HCT116 (cell line): ENCODE results near the gene SLC24A1. TPM values are rescaled to one million over a fixed set of nuclear protein-coding genes. Genes with fewer than 3 reads are reported as not detected.

Experiments
- ATAC-seq: fragments of 200-7000 bp; cut with Tn5 transposase; 2 replicates; pipeline ENCODE4 v1.9.1; 2020; ENCODE audit warnings: mild to moderate bottlenecking, moderate library complexity
- BruUV-seq: library from RNA; stranded (reverse); fragments of 400-500 nt; replicated peaks from 2 replicates; lab custom pipeline; 2021; lab: Mats Ljungman, UMichigan
- CTCF ChIA-PET: fragments of 300-600 bp; sonication (Branson Sonifier 250); formaldehyde crosslinking; loops from one replicate; lab custom pipeline; 2021; ENCODE audit warnings: antibody characterized with exemption; lab: Charles Lee
- POLR2A ChIA-PET: fragments of 300-600, 350-600 bp; sonication (Branson Sonifier 250); formaldehyde crosslinking; loops from one replicate; lab custom pipeline; 2021; ENCODE audit warnings: antibody characterized with exemption; lab: Charles Lee
- RAD21 ChIA-PET, 2 experiments: fragments of 300-600 bp; sonication (Branson Sonifier 250); formaldehyde crosslinking; loops; one replicate each; lab custom pipeline; 2023; ENCODE audit warnings: low total read pairs in 2 of 2; ENCODE audit not compliant: uncharacterized antibody in 2 of 2, unreplicated experiment in 2 of 2, low non-redundant PET in 1 of 2; lab: Charles Lee
- DNase-seq: peaks from one replicate; pipeline ENCODE4 v3.0.0-alpha.2; 2010; ENCODE audit warnings: low read depth, low spot score
- H2AFZ ChIP-seq: fragments of 200-600 bp; shearing (Covaris generic), sonication (generic); 2 replicates; pipeline ENCODE4 v1.6.1; 2017; ENCODE audit warnings: low read depth, mixed run types, mixed read lengths, antibody characterized with exemption, low read length; ENCODE audit not compliant: poor library complexity, severe bottlenecking
- H3K27ac ChIP-seq: 2 replicates; pipeline ENCODE4 v1.5.1; 2012; ENCODE audit warnings: low read depth, low read length
- H3K27me3 ChIP-seq: fragments of 200-600 bp; sonication (generic); 2 replicates; pipeline ENCODE4 v1.6.1; 2016; ENCODE audit warnings: mixed run types, low read length, mixed read lengths; ENCODE audit not compliant: insufficient read depth
- H3K36me3 ChIP-seq, 2 experiments: fragments of 200-500 bp in 1 of 2; fragments of 200-600 bp in 1 of 2; sonication (Bioruptor generic) in 1 of 2; sonication (generic) in 1 of 2; 2 replicates each; pipeline versions ENCODE4 v1.5.1 to v1.6.1; 2014 to 2016; ENCODE audit warnings: low read length in 2 of 2, inconsistent platforms in 1 of 2, mixed read lengths in 1 of 2, mixed run types in 1 of 2; ENCODE audit not compliant: insufficient read depth in 2 of 2, control insufficient read depth in 1 of 2
- H3K4me1 ChIP-seq, 2 experiments: fragments of 200-600 bp in 1 of 2; sonication (generic) in 1 of 2; 2 replicates each; pipeline versions ENCODE4 v1.5.1 to v1.6.1; 2012 to 2017; ENCODE audit warnings: low read length in 2 of 2, inconsistent platforms in 1 of 2, mild to moderate bottlenecking in 1 of 2, mixed read lengths in 1 of 2, mixed run types in 1 of 2, moderate library complexity in 1 of 2; ENCODE audit not compliant: insufficient read depth in 2 of 2, control insufficient read depth in 1 of 2
- H3K4me2 ChIP-seq: fragments of 200-600 bp; sonication (generic); 2 replicates; pipeline ENCODE4 v1.6.1; 2017; ENCODE audit warnings: mixed run types, low read length, mixed read lengths
- H3K4me3 ChIP-seq, 2 experiments: fragments of 200-600 bp in 1 of 2; sonication (generic) in 1 of 2; replicated peaks in 1 of 2; 2 replicates each; pipeline ENCODE4 v1.5.1; 2011 to 2016; ENCODE audit warnings: low read length in 2 of 2, control low read depth in 1 of 2, low read depth in 1 of 2, mild to moderate bottlenecking in 1 of 2, mixed read lengths in 1 of 2, mixed run types in 1 of 2
- H3K79me2 ChIP-seq: fragments of 200-600 bp; sonication (generic); 2 replicates; pipeline ENCODE4 v1.6.1; 2017; ENCODE audit warnings: mild to moderate bottlenecking, mixed run types, low read length, moderate library complexity, mixed read lengths; ENCODE audit not compliant: insufficient read depth
- H3K9ac ChIP-seq: fragments of 200-600 bp; sonication (generic); 2 replicates; pipeline ENCODE4 v1.6.1; 2016; ENCODE audit warnings: low read length, mixed read lengths
- H3K9me2 ChIP-seq: fragments of 200-600 bp; sonication (generic), shearing (Covaris generic); 2 replicates; pipeline ENCODE4 v1.6.1; 2017; ENCODE audit warnings: mixed run types, mild to moderate bottlenecking, moderate library complexity; ENCODE audit not compliant: insufficient read depth
- H3K9me3 ChIP-seq, 2 experiments: fragments of 200-500 bp in 1 of 2; fragments of 200-600 bp in 1 of 2; sonication (Bioruptor generic) in 1 of 2; sonication (generic) in 1 of 2; 2 replicates each; pipeline ENCODE4 v1.6.1; 2014 to 2017; ENCODE audit warnings: low read length in 2 of 2, mixed read lengths in 2 of 2, inconsistent platforms in 1 of 2, low read depth in 1 of 2, mild to moderate bottlenecking in 1 of 2, mixed run types in 1 of 2, moderate library complexity in 1 of 2; ENCODE audit not compliant: control insufficient read depth in 1 of 2, insufficient read depth in 1 of 2
- H4K20me1 ChIP-seq: fragments of 200-600 bp; sonication (generic), shearing (Covaris generic); 2 replicates; pipeline ENCODE4 v1.6.1; 2017; ENCODE audit warnings: mixed run types, mild to moderate bottlenecking, moderate library complexity; ENCODE audit not compliant: insufficient read depth
- ATF3 ChIP-seq: IDR thresholded peaks from 2 replicates; pipeline ENCODE4 v1.6.1; 2012
- CBX3 ChIP-seq: IDR thresholded peaks from 2 replicates; pipeline ENCODE4 v1.6.1; 2012; ENCODE audit warnings: low read depth
- CEBPB ChIP-seq: IDR thresholded peaks from 2 replicates; pipeline ENCODE4 v1.6.1; 2012; ENCODE audit warnings: low read depth
- CTCF ChIP-seq, 3 experiments: fragments of 200-600 bp in 1 of 3; sonication (generic) in 1 of 3; IDR thresholded peaks in 2 of 3; conservative IDR thresholded peaks in 1 of 3; 2 replicates each; pipeline ENCODE4 v1.5.1; 2012 to 2017; ENCODE audit warnings: low read depth in 2 of 3, low read length in 2 of 3, antibody characterized with exemption in 1 of 3, borderline replicate concordance in 1 of 3, control low read depth in 1 of 3, mild to moderate bottlenecking in 1 of 3, mixed read lengths in 1 of 3, mixed run types in 1 of 3, moderate library complexity in 1 of 3; ENCODE audit not compliant: insufficient read depth in 1 of 3
- EGR1 ChIP-seq: IDR thresholded peaks from 2 replicates; pipeline ENCODE4 v1.6.1; 2012; ENCODE audit warnings: low read depth
- ELF1 ChIP-seq: IDR thresholded peaks from 2 replicates; pipeline ENCODE4 v1.6.1; 2012; ENCODE audit warnings: low read depth, borderline replicate concordance
- EZH2phosphoT487 ChIP-seq: fragments of 200-600 bp; IDR thresholded peaks from 2 replicates; pipeline ENCODE4 v1.6.1; 2018; ENCODE audit warnings: antibody characterized with exemption, borderline replicate concordance
- FOSL1 ChIP-seq: IDR thresholded peaks from 2 replicates; pipeline ENCODE4 v1.6.1; 2012; ENCODE audit warnings: low read depth
- JUND ChIP-seq: IDR thresholded peaks from 2 replicates; pipeline ENCODE4 v1.6.1; 2012
- POLR2A ChIP-seq: IDR thresholded peaks from 2 replicates; pipeline ENCODE4 v1.7.0; 2011; ENCODE audit warnings: borderline replicate concordance; ENCODE audit not compliant: insufficient read depth, insufficient read length; ENCODE audit errors: extremely low read depth
- REST ChIP-seq: IDR thresholded peaks from 2 replicates; pipeline ENCODE4 v1.6.1; 2012; ENCODE audit warnings: low read depth
- SP1 ChIP-seq: IDR thresholded peaks from 2 replicates; pipeline ENCODE4 v1.6.1; 2012; ENCODE audit warnings: low read depth
- TCF7L2 ChIP-seq: IDR thresholded peaks from 2 replicates; pipeline ENCODE4 v1.7.0; 2011; ENCODE audit warnings: borderline replicate concordance, inconsistent platforms; ENCODE audit not compliant: insufficient read depth, insufficient read length; ENCODE audit errors: extremely low read depth
- ZFX ChIP-seq: fragments of 450-650 bp; IDR thresholded peaks from 2 replicates; pipeline ENCODE4 v1.6.1; 2017
- intact Hi-C: fragments of 100-400 bp; cut with micrococcal nuclease; formaldehyde crosslinking; loops from 2 replicates; pipeline ENCODE4 v1.10.0; 2022
- total RNA-seq: library from RNA; stranded (reverse); gene quantifications from one replicate; pipeline ENCODE4 v1.2.1, GENCODE V29; 2021; ENCODE audit not compliant: unreplicated experiment

Gene SLC24A1
- total RNA-seq, 1 experiment from 2014 or later = 15.9 TPM

- H2AFZ ChIP-seq = no peak overlapping the region
- no peaks in the 10 kb centered on the region for H3K36me3 ChIP-seq
- no peak overlapping the region for H3K4me3 ChIP-seq
- H3K4me1 ChIP-seq = no peaks in the 10 kb centered on the region
- TF ChIP-seq ELF1 (no peak), ZFX (no peak), EGR1 (no peak), JUND (no peak), CTCF (IDR thresholded peaks at IDR 0.05 in 2 of 3, conservative IDR thresholded peaks at IDR 0.05 in 1 of 3; ENCODE audit: borderline replicate concordance in 1 of 3, insufficient read depth in 1 of 3, low read depth in 2 of 3, low read length in 2 of 3) (no peak), CBX3 (no peak), SP1 (no peak), TCF7L2 (no peak), CEBPB (no peak), POLR2A (no peak)
- no peak overlapping the region for H3K9ac ChIP-seq
- DNase-seq (no peak), ATAC-seq (no peak)
- BruUV-seq = no TSS peak
- no peaks in the 10 kb centered on the region for H4K20me1 ChIP-seq
- H3K4me2 ChIP-seq = no peak overlapping the region
- H3K27ac ChIP-seq = no peak overlapping the region
- H3K9me2 ChIP-seq = no peaks in the 10 kb centered on the region
- ChIA-PET RAD21 (no interaction called here), CTCF (no interaction called here), POLR2A (no interaction called here)
- H3K79me2 ChIP-seq = no peaks in the 10 kb centered on the region
- no peaks in the 10 kb centered on the region for H3K9me3 ChIP-seq
- no peaks in the 10 kb centered on the region for H3K27me3 ChIP-seq
- intact Hi-C loops = no loop called here
These were observed 5.1 kb downstream of the SLC24A1 start for GRCh38 chr15:65626856-65627255.

- BruUV-seq = no TSS peak
- Histone ChIP-seq H3K27me3 (no peaks in the 10 kb centered on the region), H4K20me1 (no peaks in the 10 kb centered on the region), H3K27ac (no peak overlapping the region), H3K36me3 (no peaks in the 10 kb centered on the region), H2AFZ (no peak overlapping the region), H3K9me2 (no peaks in the 10 kb centered on the region), H3K9ac (no peak overlapping the region), H3K4me1 (no peaks in the 10 kb centered on the region), H3K9me3 (no peaks in the 10 kb centered on the region), H3K79me2 (no peaks in the 10 kb centered on the region), H3K4me2 (no peak overlapping the region), H3K4me3 (no peak overlapping the region)
- DNase-seq (no peak), ATAC-seq (no peak)
- ChIA-PET CTCF (no interaction called here), POLR2A (no interaction called here), RAD21 (no interaction called here)
- no peak for TF ChIP-seq EZH2phosphoT487
- TF ChIP-seq FOSL1 = no peak
- no peak for TF ChIP-seq ATF3
- no peak for TF ChIP-seq REST
- intact Hi-C loops = no loop called here
These were observed 7.8 kb downstream of the SLC24A1 start for GRCh38 chr15:65629548-65629947.
